GM18907 (cell line): Measurements from ENCODE around the gene MSI2.
"Not testable (repeated sequence)": the region's sequence is repeated elsewhere in the genome, so short reads cannot be mapped to it uniquely, and the experiment has no call there.

ENCODE experiments used
- ATAC-seq: cut with Tn5 transposase; IDR thresholded peaks from one replicate; pipeline ENCODE4 v1.9.1; 2021; ENCODE audit warnings: mild to moderate bottlenecking, moderate library complexity; ENCODE audit not compliant: unreplicated experiment

Gene MSI2

GRCh38 chr17:57288773-57289121 is 32.4 kb downstream of the MSI2 start:
- no peak for ATAC-seq

GRCh38 chr17:57289130-57289529 is 32.8 kb downstream of the MSI2 start:
- ATAC-seq, result no peak

- no peak for ATAC-seq
Measured at GRCh38 chr17:57289613-57290012, 33.3 kb downstream of the MSI2 start.

DNA sequence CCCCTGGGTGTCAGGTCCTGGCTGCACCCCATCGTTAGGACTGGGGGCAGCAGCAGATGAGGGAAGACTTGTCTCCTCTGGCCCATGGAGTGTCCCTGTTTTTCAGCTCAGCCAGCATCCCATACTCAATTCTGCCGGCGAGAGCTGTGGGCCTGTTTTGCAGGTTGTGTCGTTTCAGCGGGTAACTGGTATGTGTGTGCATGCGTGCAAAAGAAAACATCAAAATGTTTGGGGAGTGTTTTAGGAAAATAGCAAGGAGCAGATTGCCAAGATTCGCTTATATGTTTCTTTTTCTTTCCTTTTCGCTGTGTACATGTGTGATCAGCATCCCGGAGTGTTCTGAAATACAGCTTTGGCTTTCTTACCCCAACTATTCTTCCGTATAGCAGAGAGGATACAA is 34.7 kb downstream of the MSI2 start:
- ATAC-seq, result no peak

- ATAC-seq, result no peak
Measured at GRCh38 chr17:57292091-57292490, 35.8 kb downstream of the MSI2 start.

GRCh38 chr17:57293077-57293476 is 36.8 kb downstream of the MSI2 start:
- ATAC-seq, result no peak

GRCh38 chr17:57294101-57294500 is 37.8 kb downstream of the MSI2 start:
- no peak for ATAC-seq

DNA sequence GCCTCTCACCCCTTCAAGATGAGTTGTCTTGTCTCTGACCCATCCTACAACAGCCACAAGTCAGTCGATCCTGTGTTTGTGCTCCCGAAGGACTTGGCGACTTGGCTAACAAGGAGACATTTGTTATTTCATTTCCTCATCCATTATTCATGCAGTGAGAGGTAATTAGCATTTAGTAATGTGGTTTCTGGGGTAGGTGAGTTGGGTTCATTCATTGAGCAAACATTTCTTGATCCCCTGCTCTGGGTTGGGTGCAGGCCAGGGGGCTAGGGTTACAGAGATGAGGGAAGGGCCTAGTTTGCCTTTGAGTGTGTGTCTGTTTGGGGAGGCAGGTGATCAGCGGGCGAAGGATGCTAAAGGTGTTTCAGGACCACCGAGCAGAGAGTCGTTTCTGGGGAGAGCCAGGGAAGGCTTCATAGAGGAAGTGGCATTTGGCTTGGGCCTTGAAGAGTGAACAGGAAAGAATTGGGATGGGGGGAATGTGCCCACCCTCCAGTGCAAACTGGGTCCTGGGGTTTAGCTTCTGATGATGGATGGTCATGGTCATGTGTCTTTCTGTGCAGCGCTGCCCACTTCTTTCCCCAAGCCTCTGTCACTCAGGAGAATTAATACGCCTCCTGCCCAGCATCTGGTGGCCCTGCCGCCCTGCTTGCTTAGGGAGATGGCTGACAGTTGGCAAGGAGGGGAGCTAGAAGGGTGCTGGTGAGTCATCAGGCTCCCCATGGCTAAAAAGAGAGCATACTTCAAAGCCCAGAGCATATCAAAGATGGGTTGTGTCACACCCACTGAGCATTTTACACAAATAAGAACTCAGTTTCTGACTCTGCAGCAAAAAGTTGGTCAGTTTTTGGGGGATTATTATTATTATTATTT is 38.5 kb downstream of the MSI2 start:
- no peak for ATAC-seq

- ATAC-seq, result no peak
Measured at GRCh38 chr17:57295526-57296023, 39.3 kb downstream of the MSI2 start.

DNA sequence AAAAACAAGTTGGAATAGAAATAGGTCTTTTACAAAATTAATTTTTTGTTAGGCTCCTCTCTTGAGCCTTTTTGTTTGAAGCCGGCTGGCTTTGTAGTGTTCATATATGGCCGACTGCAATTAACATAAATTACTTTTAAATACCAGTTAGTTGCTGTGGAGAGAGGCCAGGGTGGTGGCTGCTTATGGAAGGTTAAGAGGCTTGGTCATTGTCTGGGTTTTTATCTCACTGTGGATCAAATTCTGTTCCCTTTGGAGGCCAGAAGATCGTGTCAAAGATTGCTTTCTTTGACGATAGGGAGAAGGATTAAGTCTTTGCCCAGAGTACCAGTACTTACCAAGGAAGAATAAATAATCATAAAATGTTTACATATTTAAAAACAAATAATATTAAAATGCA is 39.9 kb downstream of the MSI2 start:
- ATAC-seq, result no peak

DNA sequence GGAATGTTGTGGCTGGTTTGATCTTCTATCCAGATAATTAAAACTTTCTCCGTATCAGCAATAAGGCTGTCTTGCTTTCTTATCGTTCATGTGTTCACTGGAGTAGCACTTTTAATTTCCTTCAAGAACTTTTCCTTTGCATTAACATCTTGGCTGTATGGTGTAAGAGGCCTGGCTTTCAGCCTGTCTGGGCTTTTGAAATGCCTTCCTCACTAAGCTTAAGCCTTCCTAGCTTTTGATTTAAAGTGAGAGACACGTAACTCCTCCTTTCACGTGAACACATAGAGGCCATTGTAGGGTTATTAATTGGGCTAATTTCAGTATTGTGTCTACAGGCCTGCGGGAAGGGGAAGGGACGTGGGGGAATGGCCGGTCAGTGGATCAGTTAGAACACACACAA is 42.9 kb downstream of the MSI2 start:
- no peak for ATAC-seq

- ATAC-seq, result not testable (repeated sequence)
Measured at GRCh38 chr17:57300592-57300991, 44.3 kb downstream of the MSI2 start.

DNA sequence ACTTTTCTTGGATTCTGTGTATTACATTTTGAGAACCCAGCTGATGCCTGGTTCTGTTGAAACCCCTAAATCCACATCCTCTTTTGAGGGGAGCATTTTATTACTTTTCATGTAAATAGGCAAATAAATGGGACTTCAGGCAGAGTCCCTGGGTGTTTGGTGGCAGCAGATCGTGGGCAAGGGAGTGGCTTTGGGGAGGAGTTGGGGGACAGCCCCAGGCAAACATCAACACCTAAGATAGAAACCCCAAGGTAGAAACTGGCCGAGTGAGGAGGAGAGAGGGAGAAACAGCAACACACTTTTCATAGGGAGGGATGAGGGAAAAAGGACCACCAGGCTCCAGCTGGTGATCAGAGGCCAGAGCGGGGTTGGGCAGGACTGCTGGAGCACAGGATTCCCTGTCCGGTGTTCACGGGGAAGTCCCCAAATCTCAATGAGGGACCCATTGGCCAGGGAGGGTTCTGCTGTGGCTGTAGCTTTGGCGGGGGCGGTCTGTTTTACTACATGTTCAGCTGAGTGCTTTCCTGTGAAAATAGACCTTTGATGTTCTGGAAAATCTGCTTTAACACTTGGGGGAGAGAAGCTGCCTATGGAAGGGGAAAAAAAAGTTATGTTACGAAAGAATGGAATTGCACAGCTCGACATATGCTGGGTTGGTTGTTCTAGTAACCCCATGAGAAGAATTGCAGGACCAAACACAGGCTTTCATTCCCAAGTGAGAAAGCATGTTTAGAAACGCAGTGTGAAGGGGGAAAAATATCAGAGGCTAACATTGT is 46.6 kb downstream of the MSI2 start:
- no peak for ATAC-seq

DNA sequence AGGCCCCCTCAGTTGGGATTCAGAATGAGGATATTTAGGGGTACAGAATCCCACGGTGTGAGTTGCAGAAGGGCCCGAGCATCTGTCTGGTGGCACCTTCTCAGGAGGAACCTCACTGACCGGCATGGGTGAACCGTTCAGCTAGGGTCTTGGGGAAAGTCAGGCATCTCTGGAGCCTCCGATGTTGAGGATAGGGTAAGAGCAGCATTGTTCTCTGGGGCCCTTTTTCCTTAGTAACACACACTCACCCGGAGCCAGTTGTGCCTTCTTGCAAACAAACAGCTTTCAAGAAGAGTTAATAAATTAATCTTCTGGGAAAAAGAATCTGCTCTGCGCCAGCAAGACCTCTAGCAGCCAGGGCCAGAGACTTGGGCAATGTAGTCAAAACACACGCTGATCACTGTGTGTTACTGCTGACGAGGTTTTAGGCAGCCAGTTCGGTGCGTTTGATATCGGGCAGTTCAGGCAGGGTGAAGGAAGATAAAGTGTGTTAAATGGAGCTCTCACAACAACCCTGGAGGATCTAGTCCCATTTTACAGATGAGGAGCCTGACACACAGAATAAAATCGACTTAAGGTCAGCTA is 48.9 kb downstream of the MSI2 start:
- no peak for ATAC-seq

GRCh38 chr17:57305908-57306504 is 49.7 kb downstream of the MSI2 start:
- ATAC-seq, result no peak

GRCh38 chr17:57308543-57309186 is 52.3 kb downstream of the MSI2 start:
- no peak for ATAC-seq

- ATAC-seq, result no peak
Measured at GRCh38 chr17:57309479-57309878, 53.2 kb downstream of the MSI2 start.

- no peak for ATAC-seq
Measured at GRCh38 chr17:57311281-57312216, 55.2 kb downstream of the MSI2 start.

GRCh38 chr17:57312242-57312641 is 55.9 kb downstream of the MSI2 start:
- no peak for ATAC-seq
